GM18505 (cell line): Measurements from ENCODE around the gene GPSM1.
"Not testable (repeated sequence)": the region's sequence is repeated elsewhere in the genome, so short reads cannot be mapped to it uniquely, and the experiment has no call there.

ENCODE experiments used
- ATAC-seq: cut with Tn5 transposase; IDR thresholded peaks from one replicate; pipeline ENCODE4 v1.9.1; 2021; ENCODE audit not compliant: unreplicated experiment
- POLR2A ChIP-seq: IDR thresholded peaks from 4 replicates; pipeline ENCODE4 v1.6.1; 2011; ENCODE audit warnings: borderline replicate concordance; ENCODE audit not compliant: insufficient read depth, insufficient read length; ENCODE audit errors: extremely low read depth

GPSM1 gene

DNA sequence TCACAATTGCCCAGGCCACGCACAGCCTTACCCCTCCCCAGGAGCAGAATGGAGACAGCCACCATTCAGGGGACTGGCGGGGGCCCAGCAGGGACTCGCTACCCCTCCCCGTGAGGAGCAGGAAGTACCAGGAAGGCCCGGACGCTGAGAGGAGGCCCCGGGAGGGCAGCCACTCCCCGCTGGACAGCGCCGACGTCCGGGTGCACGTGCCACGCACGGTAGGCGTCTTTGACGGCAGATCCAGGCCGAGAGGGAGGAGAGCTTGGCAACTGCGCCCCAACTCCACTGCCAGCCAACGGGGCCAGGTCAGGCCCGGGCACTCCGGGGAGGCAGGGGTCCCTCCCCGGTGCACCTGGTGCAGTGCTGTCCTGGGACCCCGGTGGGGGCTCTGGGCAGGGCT, 22.2 kb downstream of the GPSM1 start:
- ATAC-seq = no peak
- no peak for TF ChIP-seq POLR2A

DNA sequence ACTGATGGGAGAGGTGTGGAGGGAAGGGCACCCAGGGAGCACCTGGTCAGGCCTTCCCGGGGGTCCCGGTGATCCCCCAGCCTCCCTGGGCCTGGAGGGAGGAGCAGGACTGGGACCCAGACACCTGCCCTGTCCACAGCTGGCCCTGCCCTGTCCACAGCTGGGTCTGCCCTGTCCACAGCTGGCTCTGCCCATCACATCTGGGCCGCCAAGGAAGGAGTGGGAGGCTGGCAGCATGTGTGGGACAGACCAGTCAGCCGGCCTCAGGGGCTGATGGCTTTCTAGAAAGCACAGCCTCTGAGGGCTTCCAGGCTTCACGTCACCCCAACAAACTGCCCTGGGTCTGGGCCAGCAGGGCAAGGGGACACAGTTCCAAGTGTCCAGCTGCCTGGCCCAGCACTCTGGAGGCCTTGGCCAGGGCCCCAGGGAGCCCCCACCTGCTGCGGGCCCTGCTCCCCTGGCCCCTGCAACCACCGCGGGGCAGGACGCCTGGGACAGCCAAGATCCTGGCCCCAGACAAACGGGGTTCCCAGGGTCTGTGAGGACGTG, 24.0 kb downstream of the GPSM1 start:
- ATAC-seq = no peak
- no peak for TF ChIP-seq POLR2A

DNA sequence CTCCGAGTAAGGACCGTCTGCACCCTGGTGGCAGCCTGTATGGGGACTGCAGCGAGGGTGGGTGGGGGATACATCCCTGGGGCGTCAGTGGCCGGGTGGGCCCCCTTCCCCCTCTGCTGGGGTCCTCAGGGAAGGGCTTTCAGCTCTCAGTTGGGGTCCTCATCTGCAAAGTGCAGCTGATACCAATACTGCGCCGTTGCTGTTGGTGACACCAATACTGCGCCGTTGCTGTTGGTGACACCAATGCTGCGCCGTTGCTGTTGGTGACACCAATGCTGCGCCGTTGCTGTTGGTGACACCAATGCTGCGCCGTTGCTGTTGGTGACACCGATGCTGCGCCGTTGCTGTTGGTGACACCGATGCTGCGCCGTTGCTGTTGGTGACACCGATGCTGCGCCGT, 24.5 kb downstream of the GPSM1 start:
- not testable (repeated sequence) for ATAC-seq

DNA sequence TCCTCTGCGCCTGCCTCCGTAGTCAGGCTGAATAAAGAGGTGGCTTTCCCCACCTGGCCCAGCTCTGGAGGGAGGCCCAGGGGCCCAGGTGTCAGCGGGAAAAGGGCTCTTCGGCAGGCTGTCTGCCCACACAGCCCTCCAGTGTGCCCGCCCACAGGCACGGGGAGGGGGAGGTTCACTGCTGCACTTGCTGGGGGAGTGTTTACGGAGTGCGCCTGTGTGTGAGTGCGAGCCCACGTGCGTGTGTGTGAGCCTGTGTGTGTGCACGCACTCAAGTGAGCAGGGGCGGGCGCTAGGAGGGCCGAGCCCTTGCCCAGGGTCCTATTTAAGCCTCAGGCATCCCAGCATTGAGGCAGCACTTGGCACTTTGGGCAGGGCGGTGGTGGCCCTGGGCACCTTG, 25.3 kb downstream of the GPSM1 start:
- ATAC-seq = no peak
- no peak for TF ChIP-seq POLR2A

DNA sequence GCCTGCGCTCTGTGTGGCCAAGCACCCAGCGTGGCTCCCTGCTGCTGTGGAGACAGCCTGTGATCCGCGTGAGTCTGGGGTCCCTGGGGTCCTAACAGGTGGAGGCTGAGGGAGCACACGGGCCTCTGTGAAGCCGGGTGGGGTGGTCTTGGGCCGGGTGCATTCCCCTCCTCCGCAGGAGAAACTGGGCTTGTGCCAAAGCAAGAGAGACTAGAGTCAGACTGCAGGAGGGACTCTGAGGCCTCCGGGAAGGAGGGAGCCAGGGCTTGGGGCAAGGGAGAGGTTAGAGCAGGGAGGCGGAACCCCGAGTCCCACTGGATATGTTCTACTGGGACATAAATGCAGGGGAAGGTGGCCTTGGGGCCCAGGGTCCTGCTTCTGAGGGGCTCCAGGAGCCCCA, 25.7 kb downstream of the GPSM1 start:
- TF ChIP-seq POLR2A = no peak
- no peak for ATAC-seq

DNA sequence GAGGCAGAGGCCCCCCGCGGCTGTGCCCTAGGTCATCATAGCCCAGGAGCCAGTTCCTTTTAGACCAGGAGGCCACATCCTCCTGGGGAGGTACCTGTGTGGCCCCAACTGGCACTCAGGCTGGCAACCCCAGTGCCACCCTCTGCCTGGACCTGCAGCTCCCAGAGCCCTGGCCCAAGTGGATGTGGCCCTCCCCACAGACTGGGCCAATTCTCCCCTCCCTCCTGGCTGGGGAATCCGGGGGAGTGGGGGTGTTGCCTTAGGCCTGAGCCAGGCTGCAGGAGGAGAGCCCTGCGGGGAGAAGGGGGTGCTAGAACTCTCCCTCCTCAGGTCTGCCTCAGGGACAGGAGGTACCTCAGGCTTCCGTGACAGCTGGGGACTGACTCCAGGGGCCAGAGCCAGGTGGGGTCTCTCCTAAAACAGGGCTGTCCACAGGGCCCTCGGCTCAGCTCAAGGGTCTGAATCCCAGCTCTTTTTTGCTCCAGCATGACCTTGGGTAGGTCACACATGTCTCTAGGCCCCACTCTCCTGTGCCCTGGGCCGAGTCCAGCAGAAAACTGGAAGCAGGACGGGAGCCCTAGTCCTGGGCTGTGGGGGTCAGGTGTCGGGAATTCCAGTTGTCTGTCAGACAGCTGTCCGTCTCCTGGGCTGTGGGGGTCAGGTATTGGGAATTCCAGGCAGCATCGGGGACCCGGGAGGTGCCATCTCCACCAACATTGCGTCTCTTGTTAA, 26.6 kb downstream of the GPSM1 start:
- no peak for TF ChIP-seq POLR2A
- ATAC-seq = no peak

DNA sequence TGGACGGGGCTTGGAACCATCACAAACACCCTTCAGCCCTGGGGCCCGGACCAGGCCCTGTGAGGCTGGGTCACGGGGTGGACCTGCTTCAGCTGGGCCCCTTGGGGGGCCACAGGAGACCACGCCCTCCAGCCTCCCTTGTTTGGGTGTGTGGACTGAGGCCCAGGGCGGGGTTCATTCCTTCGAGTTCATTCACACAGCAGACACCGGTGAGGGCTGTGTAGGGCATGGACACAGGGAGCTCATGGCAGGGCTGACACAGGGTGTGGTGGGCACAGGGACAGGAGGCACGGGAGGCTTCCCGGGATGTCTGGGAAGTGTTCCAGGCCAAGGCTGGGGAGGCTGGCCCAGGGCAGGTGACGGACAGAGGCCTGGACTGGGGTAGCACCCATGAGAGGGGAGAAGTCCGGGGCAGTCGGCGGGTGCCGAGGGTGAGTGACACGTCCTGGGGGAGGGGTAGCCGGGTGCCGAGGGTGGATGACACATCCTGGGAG, 27.3 kb downstream of the GPSM1 start:
- ATAC-seq = no peak
- TF ChIP-seq POLR2A = no peak

DNA sequence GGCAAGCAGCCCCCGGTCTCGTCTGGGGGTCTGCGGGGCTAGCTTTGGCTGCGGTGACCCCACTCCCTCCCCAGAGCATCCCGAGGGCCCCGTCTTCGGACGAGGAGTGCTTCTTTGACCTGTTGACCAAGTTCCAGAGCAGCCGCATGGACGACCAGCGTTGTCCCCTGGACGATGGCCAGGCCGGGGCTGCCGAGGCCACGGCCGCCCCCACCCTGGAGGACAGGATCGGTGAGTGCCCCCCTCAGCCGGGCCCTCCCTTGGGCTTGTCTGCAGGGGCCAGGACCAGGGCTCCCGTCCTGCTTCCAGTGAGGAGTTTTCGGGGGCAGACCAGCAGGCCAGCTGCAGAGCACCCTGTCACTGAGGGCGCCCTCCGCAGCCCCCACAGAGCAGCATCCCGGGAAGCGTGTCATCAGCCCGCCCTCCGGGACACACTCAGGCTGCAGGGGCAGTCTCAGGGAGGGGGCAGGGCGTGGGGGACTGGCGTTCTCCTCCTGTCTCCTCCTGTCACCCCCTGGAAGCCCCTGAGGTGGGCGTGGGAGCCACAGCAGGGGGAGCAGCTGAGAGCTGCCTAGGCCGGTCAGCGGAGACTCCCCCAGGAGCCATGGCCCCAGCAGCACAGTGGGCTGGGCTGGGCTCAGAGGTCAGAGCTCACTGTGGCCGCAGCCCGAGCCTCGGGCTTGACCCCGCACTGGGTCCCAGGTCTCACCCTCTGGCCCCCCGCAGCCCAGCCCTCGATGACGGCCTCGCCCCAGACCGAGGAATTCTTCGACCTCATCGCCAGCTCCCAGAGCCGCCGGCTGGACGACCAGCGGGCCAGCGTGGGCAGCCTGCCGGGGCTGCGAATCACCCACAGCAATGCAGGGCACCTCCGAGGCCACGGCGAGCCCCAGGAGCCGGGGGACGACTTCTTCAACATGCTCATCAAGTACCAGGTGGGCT, 28.5 kb downstream of the GPSM1 start:
- TF ChIP-seq POLR2A = no peak
- ATAC-seq = no peak

DNA sequence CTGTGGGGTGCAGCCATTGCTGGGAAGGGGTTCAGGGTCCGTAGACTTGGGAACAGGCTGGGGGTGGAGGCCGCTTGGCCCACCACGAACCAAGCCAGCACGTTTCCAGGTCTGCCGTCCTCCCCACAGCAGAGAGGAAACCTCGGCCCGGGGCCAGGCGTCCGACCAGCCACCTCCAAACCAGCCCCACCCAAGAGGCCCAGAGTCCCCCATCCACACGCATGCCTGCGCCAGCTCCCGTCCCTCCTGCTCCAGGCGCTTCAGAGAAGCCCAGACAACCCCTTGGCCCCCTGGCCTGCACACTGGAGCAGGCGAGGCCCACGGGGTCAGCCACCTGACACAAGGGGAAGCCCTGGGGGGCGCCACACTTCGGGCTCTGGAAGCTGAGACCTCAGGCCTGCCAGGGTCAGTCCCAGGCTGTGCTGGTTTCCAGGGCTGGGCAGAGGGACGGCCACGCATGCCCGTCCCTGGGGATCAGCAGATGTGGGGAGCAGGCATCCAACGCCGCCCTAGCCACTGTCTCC, 29.9 kb downstream of the GPSM1 start:
- TF ChIP-seq POLR2A = no peak

DNA sequence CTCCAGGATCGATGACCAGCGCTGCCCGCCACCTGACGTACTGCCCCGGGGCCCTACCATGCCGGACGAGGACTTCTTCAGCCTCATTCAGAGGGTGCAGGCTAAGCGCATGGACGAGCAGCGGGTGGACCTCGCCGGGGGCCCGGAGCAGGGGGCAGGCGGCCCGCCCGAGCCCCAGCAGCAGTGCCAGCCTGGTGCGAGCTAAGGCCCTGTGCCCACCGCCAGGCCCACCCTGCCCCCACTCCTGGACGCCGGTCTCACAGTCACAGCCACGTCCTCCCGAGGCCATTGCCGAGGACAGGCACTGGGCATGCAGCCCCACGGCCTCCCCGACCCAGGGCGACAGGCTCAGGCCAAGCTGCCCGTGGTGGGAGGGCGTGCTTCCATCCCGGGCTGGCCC, 30.7 kb downstream of the GPSM1 start:
- no peak for ATAC-seq

More for the DNA sequence above, 29.9 kb downstream of the GPSM1 start:
- ATAC-seq = no peak

DNA sequence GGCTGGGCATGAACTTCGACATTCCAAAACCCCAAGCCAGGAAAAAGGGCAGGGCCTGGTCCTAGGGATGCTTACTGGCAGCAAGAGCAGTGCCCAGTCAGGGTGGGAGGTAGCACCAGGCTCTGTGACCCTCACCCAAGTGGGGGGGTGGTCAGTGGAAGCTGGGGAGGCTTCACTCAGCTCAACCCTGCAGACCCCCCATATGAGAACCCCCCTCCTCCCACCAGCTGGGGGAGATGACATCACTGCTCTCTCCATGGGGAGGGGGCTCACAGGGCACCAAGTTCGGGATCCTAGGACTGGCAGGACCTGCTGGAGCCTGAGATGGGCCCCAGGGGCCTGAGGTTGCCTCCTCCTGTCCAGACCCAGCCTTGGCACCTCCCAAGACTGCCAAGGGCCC, 31.5 kb downstream of the GPSM1 start:
- no peak for TF ChIP-seq POLR2A

More for the DNA sequence above, 30.7 kb downstream of the GPSM1 start:
- no peak for TF ChIP-seq POLR2A

DNA sequence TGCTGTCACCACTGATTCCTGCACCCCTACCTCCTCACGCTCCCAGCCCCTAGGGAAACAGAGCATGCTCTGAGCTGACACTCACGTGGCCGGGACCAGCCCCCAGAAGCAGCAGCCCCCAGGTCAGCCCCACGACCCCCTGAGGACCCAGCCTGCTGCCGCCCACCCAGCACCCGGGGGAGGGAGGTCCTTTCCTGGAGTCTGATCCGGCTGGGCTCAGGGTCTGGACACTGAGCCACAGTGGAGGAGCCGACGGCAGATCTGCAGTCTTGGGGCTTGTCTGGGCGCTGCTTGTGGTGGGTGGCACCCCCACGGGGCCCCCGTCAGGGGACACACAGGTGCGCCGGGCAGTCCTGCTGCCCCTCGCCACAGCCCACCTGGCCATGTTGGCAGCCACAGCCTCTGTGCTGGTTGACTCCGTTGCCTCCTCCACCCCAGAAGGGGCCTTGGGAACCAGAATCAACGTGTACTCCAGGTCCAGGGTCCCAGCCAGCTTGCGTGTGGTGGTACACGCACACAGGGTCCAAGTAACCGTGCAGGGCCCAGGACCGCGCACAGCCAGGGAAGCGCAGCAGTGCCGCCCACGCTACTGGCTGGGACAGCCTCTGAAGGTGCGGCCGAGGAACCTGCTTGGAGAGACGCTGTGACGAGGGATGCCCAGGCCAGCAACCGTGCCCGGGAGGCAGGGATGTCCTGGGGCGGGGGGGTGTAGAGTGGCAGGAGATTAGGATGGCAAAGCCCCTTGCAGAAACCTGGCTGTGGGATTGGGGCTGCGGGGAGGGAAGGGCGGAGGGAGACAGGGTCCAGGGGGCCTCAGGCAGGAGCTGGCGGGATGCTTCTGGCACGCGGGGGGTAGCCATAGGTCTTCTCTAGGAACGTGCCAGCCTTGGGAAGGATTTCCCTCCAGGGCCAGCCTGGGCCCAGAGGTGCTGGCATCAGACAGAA, 32.7 kb downstream of the GPSM1 start:
- TF ChIP-seq POLR2A = no peak
- ATAC-seq = no peak

More for the DNA sequence above, 31.5 kb downstream of the GPSM1 start:
- ATAC-seq = no peak

DNA sequence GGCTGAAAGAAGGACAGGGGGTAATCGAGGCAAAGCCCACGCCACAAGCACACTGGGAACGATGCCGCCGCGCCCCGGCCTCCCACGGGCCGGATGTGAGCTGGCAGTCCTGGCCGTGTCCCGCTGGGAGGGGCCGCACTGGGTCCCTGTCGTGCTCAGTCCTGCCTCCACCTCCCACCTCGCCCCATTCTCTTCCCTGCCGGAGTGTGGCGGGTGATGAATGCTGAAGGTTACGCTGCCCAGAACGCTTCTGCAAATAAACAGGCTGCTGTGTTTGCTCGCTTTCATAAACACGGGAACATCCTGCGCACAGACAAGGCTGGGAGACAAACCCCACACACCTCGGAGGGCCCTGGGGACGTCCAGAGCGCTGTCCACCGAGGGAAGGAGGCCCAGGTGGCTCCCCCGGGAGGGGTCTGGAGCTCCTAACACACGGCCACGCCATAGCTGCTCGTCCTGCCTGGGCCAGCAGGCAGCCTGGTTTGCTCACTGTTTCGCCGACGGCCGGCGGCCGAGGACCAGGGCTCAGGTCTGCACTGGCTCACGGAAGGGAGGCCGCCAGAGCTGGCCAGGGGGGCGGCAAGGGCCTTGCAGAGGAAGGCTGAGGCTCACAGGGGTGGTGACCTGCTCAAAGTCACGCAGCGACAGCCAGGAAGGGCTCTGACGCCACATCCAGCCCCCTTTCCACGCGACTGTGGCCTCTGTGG, 33.9 kb downstream of the GPSM1 start:
- TF ChIP-seq POLR2A = no peak

More for the DNA sequence above, 33.9 kb downstream of the GPSM1 start:
- no peak for ATAC-seq
